Liver (tissue), 9 donors: Measurements from ENCODE around the gene NKAIN2. TPM values are rescaled to one million over a fixed set of nuclear protein-coding genes. Genes with fewer than 3 reads are reported as not detected.

Experiments used
- DNase-seq: peaks from one replicate; pipeline ENCODE4 v3.0.0-alpha.2; 2017; ENCODE audit warnings: low spot score
- H3K27ac ChIP-seq, 2 donors: one replicate each; pipeline ENCODE4 v1.7.0; 2013; ENCODE audit warnings: inconsistent platforms in 2 of 2, low read length in 2 of 2, control low read depth in 1 of 2, low read depth in 1 of 2, mild to moderate bottlenecking in 1 of 2
- H3K27me3 ChIP-seq, 4 donors: one replicate each; pipeline versions ENCODE4 v1.6.1 to v1.7.0; 2013; ENCODE audit warnings: low read length in 3 of 4, inconsistent platforms in 1 of 4, mild to moderate bottlenecking in 1 of 4, moderate library complexity in 1 of 4; ENCODE audit not compliant: control insufficient read depth in 4 of 4, insufficient read depth in 4 of 4
- H3K36me3 ChIP-seq, 4 donors: one replicate each; pipeline versions ENCODE4 v1.6.1 to v1.7.0; 2013; ENCODE audit warnings: low read length in 3 of 4, mild to moderate bottlenecking in 3 of 4, low read depth in 1 of 4, moderate library complexity in 1 of 4; ENCODE audit not compliant: control insufficient read depth in 4 of 4, insufficient read depth in 3 of 4
- H3K4me1 ChIP-seq, 4 donors: one replicate each; pipeline versions ENCODE4 v1.6.1 to v1.7.0; 2013; ENCODE audit warnings: low read length in 3 of 4, mild to moderate bottlenecking in 3 of 4, moderate library complexity in 1 of 4; ENCODE audit not compliant: control insufficient read depth in 4 of 4, insufficient read depth in 4 of 4
- H3K4me3 ChIP-seq, 3 donors: one replicate each; pipeline versions ENCODE4 v1.6.1 to v1.7.0; 2013; ENCODE audit warnings: low read length in 3 of 3, control low read depth in 1 of 3, low read depth in 1 of 3, mild to moderate bottlenecking in 1 of 3
- H3K9ac ChIP-seq, 2 donors: one replicate each; pipeline ENCODE4 v1.7.0; 2013; ENCODE audit warnings: low read length in 2 of 2, mild to moderate bottlenecking in 2 of 2, moderate library complexity in 2 of 2, control low read depth in 1 of 2, low read depth in 1 of 2
- H3K9me3 ChIP-seq, 4 donors: one replicate each; pipeline versions ENCODE4 v1.6.1 to v1.7.0; 2013; ENCODE audit warnings: low read length in 3 of 4; ENCODE audit not compliant: control insufficient read depth in 4 of 4
- EGR1 ChIP-seq, 2 donors: IDR thresholded peaks; 2 replicates each; pipeline ENCODE4 v1.6.1; 2016 to 2018; ENCODE audit warnings: antibody characterized with exemption in 2 of 2, low read depth in 2 of 2
- FOXA1 ChIP-seq: IDR thresholded peaks from 2 replicates; pipeline ENCODE4 v1.6.1; 2016; ENCODE audit warnings: antibody characterized with exemption
- FOXA2 ChIP-seq: IDR thresholded peaks from 2 replicates; pipeline ENCODE4 v1.6.1; 2016; ENCODE audit warnings: antibody characterized with exemption
- HNF4A ChIP-seq, 2 donors: conservative IDR thresholded peaks; 2 replicates each; pipeline ENCODE4 v1.6.1; 2016; ENCODE audit warnings: antibody characterized with exemption in 2 of 2, mild to moderate bottlenecking in 2 of 2
- HNF4G ChIP-seq: IDR thresholded peaks from 2 replicates; pipeline ENCODE4 v1.6.1; 2016; ENCODE audit warnings: antibody characterized with exemption
- NR2F2 ChIP-seq: IDR thresholded peaks from 2 replicates; pipeline ENCODE4 v1.6.1; 2016; ENCODE audit warnings: antibody characterized with exemption
- RAD21 ChIP-seq, 2 donors: IDR thresholded peaks; 2 replicates each; pipeline ENCODE4 v1.6.1; 2016; ENCODE audit warnings: antibody characterized with exemption in 2 of 2, mild to moderate bottlenecking in 2 of 2
- RXRA ChIP-seq, 2 donors: IDR thresholded peaks; 2 replicates each; pipeline ENCODE4 v1.6.1; 2017 to 2018; ENCODE audit warnings: antibody characterized with exemption in 2 of 2, mild to moderate bottlenecking in 1 of 2
- SP1 ChIP-seq: IDR thresholded peaks from 2 replicates; pipeline ENCODE4 v1.6.1; 2018; ENCODE audit warnings: antibody characterized with exemption, mild to moderate bottlenecking
- TAF1 ChIP-seq: conservative IDR thresholded peaks from 2 replicates; pipeline ENCODE4 v1.6.1; 2016; ENCODE audit warnings: antibody characterized with exemption, mild to moderate bottlenecking
- YY1 ChIP-seq: IDR thresholded peaks from 2 replicates; pipeline ENCODE4 v1.6.1; 2016; ENCODE audit warnings: antibody characterized with exemption, mild to moderate bottlenecking
- WGBS: extraction: QIAGEN DNeasy Blood & Tissue Kit; methylation state at CpG from one replicate; pipeline ENCODE4 v1.1.7; 2013; 5-methylcytosine and 5-hydroxymethylcytosine counted together
- polyA plus RNA-seq, 2 donors: library from polyadenylated mRNA; stranded (reverse) in 1 of 2; unstranded in 1 of 2; fragments of 200-250 nt in 1 of 2; fragments of >200 nt in 1 of 2; fragmentation: Nextera tagmentation in 1 of 2; extraction: Ambion mirVana in 1 of 2; gene quantifications; one replicate each; pipeline versions ENCODE4 v1.2.1 to v1.2.3, GENCODE V29; 2013 to 2015
- total RNA-seq, 2 donors: library from RNA; depleted of rRNA; stranded (reverse); fragments of >200 nt; gene quantifications; one replicate each; pipeline ENCODE4 v1.2.3, GENCODE V29; 2014
- TF ChIP-seq, protein P1 (sequence below): fragments of 150-350 bp; IDR thresholded peaks from 2 replicates; pipeline ENCODE4 v1.5.1; 2017; ENCODE audit warnings: improper control_type of control experiment, low read depth, low read length; ENCODE audit not compliant: missing input control
- TF ChIP-seq, protein P2 (sequence below): IDR thresholded peaks from 2 replicates; pipeline ENCODE4 v1.6.1; 2016; ENCODE audit warnings: antibody characterized with exemption, mild to moderate bottlenecking
- TF ChIP-seq, protein P3 (sequence below): IDR thresholded peaks from 2 replicates; pipeline ENCODE4 v1.6.1; 2016; ENCODE audit warnings: antibody characterized with exemption
- TF ChIP-seq, protein P4 (sequence below): IDR thresholded peaks from 2 replicates; pipeline ENCODE4 v1.6.1; 2016; ENCODE audit warnings: antibody characterized with exemption
- donor health status: healthy.
- donor health status: healthy.
- donor health status: healthy.
- donor health status: healthy.
- donor health status: healthy.

NKAIN2 gene
- total and polyA plus RNA-seq, 4 donors: 0.05 to 0.14 TPM; not detected in 2

DNA sequence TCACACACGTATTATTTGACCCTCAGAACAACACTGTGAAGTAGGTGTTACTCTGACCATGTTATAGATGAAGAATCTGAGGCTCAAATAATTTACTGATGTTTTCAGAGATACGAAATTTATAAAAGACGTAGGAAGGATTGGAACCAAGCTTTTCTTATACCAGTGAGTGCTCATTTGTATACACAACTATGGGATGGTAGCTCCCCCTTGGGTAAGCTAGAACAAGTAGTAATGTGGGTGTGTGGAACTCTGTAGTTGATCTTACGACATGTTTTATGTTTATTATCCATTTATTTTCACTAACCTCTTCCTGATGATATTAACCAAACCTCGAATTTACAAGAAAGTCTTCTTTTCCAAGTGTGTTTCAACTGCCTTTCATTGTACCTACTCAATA is 248.5 kb downstream of the NKAIN2 start:
- DNase-seq: no peak
- Histone ChIP-seq H3K4me3 (no peak overlapping the region), H3K9ac (no peak overlapping the region), H3K4me1 (no peaks in the 10 kb centered on the region), H3K27me3 (peaks cover 0 to 2% (median 0%) of the 10 kb centered on the region in 4 donors), H3K27ac (no peak overlapping the region), H3K9me3 (no peaks in the 10 kb centered on the region), H3K36me3 (no peaks in the 10 kb centered on the region)
- WGBS: 61% methylated on average over 5 of the region's 5 CpGs
- TF ChIP-seq HNF4A (conservative IDR thresholded peaks at IDR 0.05): no peak
- peak; percentile 44 to 55 for TF ChIP-seq RAD21 (IDR thresholded peaks at IDR 0.05)

DNA sequence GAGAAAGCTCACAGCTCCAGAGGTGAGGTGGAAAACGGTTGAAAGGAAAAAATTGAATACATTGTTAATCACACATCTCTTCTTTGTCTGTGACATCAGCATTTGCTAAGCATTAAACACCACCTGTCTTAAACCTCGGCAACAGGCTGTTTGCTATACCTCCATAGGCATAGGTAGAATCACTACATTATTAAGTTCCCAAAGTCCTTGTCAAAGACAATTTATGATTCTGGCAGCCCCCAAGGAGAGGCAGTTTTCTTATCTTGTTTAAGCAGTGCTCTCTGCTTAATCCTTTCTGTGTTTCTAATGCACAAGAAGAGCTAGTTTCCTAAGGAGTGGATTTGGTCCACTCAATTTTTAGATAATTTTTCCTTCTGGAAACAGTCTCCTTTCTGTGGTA is 249.7 kb downstream of the NKAIN2 start:
- no peaks in the 10 kb centered on the region for H3K36me3 ChIP-seq
- 83% methylated on average over 2 of the region's 2 CpGs for WGBS
- H3K27ac ChIP-seq: no peak overlapping the region
- H3K27me3 ChIP-seq: peaks cover 0 to 2% (median 0%) of the 10 kb centered on the region in 4 donors
- H3K4me3 ChIP-seq: no peak overlapping the region
- H3K4me1 ChIP-seq: no peaks in the 10 kb centered on the region
- no peak for DNase-seq
- no peak overlapping the region for H3K9ac ChIP-seq
- H3K9me3 ChIP-seq: no peaks in the 10 kb centered on the region
- TF ChIP-seq EGR1 (IDR thresholded peaks at IDR 0.05; ENCODE audit: low read depth in 2 of 2): no peak
- no peak for TF ChIP-seq RAD21 (IDR thresholded peaks at IDR 0.05)
- TF ChIP-seq RXRA (IDR thresholded peaks at IDR 0.05): no peak
- TF ChIP-seq, protein P1, sequence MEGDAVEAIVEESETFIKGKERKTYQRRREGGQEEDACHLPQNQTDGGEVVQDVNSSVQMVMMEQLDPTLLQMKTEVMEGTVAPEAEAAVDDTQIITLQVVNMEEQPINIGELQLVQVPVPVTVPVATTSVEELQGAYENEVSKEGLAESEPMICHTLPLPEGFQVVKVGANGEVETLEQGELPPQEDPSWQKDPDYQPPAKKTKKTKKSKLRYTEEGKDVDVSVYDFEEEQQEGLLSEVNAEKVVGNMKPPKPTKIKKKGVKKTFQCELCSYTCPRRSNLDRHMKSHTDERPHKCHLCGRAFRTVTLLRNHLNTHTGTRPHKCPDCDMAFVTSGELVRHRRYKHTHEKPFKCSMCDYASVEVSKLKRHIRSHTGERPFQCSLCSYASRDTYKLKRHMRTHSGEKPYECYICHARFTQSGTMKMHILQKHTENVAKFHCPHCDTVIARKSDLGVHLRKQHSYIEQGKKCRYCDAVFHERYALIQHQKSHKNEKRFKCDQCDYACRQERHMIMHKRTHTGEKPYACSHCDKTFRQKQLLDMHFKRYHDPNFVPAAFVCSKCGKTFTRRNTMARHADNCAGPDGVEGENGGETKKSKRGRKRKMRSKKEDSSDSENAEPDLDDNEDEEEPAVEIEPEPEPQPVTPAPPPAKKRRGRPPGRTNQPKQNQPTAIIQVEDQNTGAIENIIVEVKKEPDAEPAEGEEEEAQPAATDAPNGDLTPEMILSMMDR: no peak
- TF ChIP-seq NR2F2: no peak
- TF ChIP-seq YY1: no peak
- TF ChIP-seq HNF4A (conservative IDR thresholded peaks at IDR 0.05): no peak
- TF ChIP-seq, protein P2, sequence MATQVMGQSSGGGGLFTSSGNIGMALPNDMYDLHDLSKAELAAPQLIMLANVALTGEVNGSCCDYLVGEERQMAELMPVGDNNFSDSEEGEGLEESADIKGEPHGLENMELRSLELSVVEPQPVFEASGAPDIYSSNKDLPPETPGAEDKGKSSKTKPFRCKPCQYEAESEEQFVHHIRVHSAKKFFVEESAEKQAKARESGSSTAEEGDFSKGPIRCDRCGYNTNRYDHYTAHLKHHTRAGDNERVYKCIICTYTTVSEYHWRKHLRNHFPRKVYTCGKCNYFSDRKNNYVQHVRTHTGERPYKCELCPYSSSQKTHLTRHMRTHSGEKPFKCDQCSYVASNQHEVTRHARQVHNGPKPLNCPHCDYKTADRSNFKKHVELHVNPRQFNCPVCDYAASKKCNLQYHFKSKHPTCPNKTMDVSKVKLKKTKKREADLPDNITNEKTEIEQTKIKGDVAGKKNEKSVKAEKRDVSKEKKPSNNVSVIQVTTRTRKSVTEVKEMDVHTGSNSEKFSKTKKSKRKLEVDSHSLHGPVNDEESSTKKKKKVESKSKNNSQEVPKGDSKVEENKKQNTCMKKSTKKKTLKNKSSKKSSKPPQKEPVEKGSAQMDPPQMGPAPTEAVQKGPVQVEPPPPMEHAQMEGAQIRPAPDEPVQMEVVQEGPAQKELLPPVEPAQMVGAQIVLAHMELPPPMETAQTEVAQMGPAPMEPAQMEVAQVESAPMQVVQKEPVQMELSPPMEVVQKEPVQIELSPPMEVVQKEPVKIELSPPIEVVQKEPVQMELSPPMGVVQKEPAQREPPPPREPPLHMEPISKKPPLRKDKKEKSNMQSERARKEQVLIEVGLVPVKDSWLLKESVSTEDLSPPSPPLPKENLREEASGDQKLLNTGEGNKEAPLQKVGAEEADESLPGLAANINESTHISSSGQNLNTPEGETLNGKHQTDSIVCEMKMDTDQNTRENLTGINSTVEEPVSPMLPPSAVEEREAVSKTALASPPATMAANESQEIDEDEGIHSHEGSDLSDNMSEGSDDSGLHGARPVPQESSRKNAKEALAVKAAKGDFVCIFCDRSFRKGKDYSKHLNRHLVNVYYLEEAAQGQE: no peak
- TF ChIP-seq SP1: no peak
- TF ChIP-seq HNF4G: no peak
- TF ChIP-seq, protein P3, sequence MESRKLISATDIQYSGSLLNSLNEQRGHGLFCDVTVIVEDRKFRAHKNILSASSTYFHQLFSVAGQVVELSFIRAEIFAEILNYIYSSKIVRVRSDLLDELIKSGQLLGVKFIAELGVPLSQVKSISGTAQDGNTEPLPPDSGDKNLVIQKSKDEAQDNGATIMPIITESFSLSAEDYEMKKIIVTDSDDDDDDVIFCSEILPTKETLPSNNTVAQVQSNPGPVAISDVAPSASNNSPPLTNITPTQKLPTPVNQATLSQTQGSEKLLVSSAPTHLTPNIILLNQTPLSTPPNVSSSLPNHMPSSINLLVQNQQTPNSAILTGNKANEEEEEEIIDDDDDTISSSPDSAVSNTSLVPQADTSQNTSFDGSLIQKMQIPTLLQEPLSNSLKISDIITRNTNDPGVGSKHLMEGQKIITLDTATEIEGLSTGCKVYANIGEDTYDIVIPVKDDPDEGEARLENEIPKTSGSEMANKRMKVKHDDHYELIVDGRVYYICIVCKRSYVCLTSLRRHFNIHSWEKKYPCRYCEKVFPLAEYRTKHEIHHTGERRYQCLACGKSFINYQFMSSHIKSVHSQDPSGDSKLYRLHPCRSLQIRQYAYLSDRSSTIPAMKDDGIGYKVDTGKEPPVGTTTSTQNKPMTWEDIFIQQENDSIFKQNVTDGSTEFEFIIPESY: no peak
- TF ChIP-seq FOXA2: no peak
- no peak for TF ChIP-seq TAF1
- TF ChIP-seq, protein P4, sequence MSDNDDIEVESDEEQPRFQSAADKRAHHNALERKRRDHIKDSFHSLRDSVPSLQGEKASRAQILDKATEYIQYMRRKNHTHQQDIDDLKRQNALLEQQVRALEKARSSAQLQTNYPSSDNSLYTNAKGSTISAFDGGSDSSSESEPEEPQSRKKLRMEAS: no peak
- no peak for TF ChIP-seq FOXA1
